ENCODE data around the gene CNMD. TPM values are rescaled to one million over a fixed set of nuclear protein-coding genes. Genes with fewer than 3 reads are reported as not detected.

The CNMD gene
- total RNA-seq, 6 experiments from 2014 or later = not detected

- no peak overlapping the region for H3K27ac Mint-ChIP-seq
- DNase-seq = no peak
- H3K4me3 Mint-ChIP-seq = no peak overlapping the region
- H3K36me3 Mint-ChIP-seq (ENCODE audit: low read depth) = no peaks in the 10 kb centered on the region
- TF ChIP-seq, protein P1, sequence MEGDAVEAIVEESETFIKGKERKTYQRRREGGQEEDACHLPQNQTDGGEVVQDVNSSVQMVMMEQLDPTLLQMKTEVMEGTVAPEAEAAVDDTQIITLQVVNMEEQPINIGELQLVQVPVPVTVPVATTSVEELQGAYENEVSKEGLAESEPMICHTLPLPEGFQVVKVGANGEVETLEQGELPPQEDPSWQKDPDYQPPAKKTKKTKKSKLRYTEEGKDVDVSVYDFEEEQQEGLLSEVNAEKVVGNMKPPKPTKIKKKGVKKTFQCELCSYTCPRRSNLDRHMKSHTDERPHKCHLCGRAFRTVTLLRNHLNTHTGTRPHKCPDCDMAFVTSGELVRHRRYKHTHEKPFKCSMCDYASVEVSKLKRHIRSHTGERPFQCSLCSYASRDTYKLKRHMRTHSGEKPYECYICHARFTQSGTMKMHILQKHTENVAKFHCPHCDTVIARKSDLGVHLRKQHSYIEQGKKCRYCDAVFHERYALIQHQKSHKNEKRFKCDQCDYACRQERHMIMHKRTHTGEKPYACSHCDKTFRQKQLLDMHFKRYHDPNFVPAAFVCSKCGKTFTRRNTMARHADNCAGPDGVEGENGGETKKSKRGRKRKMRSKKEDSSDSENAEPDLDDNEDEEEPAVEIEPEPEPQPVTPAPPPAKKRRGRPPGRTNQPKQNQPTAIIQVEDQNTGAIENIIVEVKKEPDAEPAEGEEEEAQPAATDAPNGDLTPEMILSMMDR (IDR thresholded peaks at IDR 0.05) = no peak
- no peaks in the 10 kb centered on the region for H3K9me3 Mint-ChIP-seq
- H3K4me1 Mint-ChIP-seq (ENCODE audit: low read depth) = no peaks in the 10 kb centered on the region
- peaks cover 4% of the 10 kb centered on the region for H3K27me3 Mint-ChIP-seq (ENCODE audit: insufficient read depth)
Observed at GRCh38 chr13:52779103-52779502, 39.5 kb upstream of the CNMD start.

DNA sequence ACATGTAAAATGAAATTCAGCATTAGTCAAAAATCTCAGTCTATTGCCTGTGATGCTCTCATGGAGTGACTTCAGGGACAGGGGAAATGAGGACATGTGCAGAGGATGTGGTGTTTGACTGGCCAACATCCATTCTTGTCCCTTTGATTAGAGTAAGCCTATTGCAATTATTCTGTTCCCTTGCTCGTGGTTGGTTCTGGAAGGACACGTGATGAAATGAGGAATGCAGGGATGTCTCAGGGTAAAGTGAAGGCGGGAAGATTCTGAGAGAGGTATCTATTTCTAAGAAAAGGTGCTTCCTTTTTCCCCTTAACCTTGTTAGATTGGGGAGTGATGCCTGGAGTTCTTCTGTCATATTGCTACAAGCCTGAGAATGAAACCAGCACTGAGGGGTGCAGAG, 37.1 kb upstream of the CNMD start:
- no peaks in the 10 kb centered on the region for H3K36me3 Mint-ChIP-seq (ENCODE audit: low read depth)
- TF ChIP-seq, protein P1 (IDR thresholded peaks at IDR 0.05) = no peak

GRCh38 chr13:52775511-52775910, 35.9 kb upstream of the CNMD start:
- DNase-seq = no peak
- Mint-ChIP-seq H3K27me3 (ENCODE audit: insufficient read depth) (peaks cover 9% of the 10 kb centered on the region; the same call in 1 of the 2 replicates), H3K4me3 (no peak overlapping the region), H3K9me3 (no peaks in the 10 kb centered on the region), H3K36me3 (ENCODE audit: low read depth) (no peaks in the 10 kb centered on the region), H3K4me1 (ENCODE audit: low read depth) (no peaks in the 10 kb centered on the region), H3K27ac (no peak overlapping the region)
- TF ChIP-seq, protein P1 (IDR thresholded peaks at IDR 0.05) = no peak

More for the DNA sequence above, 37.1 kb upstream of the CNMD start:
- Mint-ChIP-seq H3K27me3 (ENCODE audit: insufficient read depth) (peaks cover 9% of the 10 kb centered on the region; the same call in 1 of the 2 replicates), H3K27ac (no peak overlapping the region), H3K4me1 (ENCODE audit: low read depth) (no peaks in the 10 kb centered on the region), H3K4me3 (no peak overlapping the region), H3K9me3 (no peaks in the 10 kb centered on the region)
- no peak for DNase-seq

DNA sequence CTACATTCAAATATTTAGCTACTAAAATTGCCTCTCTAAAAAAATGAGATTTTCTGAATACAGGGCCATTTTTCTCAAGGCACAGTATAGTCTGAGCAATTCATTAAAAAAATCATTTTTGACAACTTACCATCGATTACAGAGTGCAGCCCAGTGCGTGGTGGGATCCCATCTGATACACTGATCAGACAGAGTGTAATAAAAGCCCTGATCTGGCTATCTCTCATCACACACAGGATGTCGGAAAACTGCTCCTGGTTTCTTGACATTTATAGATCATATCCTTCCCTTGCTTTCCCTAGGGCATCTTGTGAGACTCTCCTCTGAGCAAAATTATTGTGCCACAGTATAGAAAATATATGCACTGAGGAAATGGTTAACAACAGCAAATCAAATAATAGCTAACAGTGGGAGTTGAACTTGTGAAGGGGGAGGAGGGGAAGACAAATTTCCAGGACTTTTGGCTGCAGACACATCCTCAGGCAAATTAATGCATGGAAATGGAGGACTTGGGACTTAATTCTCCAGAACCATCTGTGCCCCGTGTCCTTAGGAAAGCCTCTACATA, 28.4 kb upstream of the CNMD start:
- TF ChIP-seq, protein P1 (IDR thresholded peaks at IDR 0.05) = no peak

DNA sequence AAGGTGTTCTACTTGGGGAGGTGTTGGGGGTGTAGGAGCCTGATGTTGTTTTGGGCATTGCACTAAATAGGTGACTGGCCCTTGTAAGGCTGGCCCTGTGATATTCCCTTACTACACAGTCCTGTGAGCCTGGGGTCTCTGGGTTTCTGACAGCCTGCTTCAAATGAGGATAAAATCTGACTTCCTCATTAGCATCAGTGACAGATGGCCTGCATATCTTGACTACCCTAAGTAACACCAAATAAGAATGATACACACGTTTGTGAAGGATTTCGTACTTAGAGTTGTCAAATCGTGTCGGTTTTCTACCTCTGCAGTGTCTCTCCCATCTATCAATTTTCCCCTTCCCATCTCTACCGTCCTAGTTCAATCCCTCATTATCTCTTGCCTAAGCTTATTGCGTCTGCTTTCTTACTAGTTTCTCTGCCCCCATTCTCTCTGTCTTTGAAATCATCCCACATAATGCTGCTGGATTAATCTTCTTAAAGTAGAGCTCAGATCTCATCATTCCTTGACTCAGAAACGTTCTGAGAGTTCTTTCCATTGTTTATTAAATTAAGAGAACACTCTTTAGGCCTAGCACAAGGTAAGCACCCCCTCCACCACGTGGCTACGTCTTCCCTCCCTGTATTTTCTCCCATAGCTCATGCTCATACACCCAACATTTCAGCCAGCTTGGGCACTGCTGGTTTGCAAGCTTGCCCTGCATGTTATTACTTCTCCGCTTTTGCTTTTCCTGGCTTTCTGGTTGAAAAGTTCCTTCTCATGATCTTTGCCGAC, 26.2 kb upstream of the CNMD start:
- Mint-ChIP-seq H3K36me3 (ENCODE audit: low read depth) (no peaks in the 10 kb centered on the region), H3K4me3 (no peak overlapping the region), H3K9me3 (no peaks in the 10 kb centered on the region), H3K27ac (no peak overlapping the region), H3K4me1 (ENCODE audit: low read depth) (no peaks in the 10 kb centered on the region), H3K27me3 (ENCODE audit: insufficient read depth) (peaks cover 4% of the 10 kb centered on the region; the same call in 1 of the 2 replicates)
- TF ChIP-seq, protein P1 (IDR thresholded peaks at IDR 0.05) = no peak
- DNase-seq = no peak

More for the DNA sequence above, 28.4 kb upstream of the CNMD start:
- no peaks in the 10 kb centered on the region for H3K36me3 Mint-ChIP-seq (ENCODE audit: low read depth)
- no peaks in the 10 kb centered on the region for H3K9me3 Mint-ChIP-seq
- no peak overlapping the region for H3K4me3 Mint-ChIP-seq
- H3K27me3 Mint-ChIP-seq (ENCODE audit: insufficient read depth) = peaks cover 3% of the 10 kb centered on the region; the same call in 1 of the 2 replicates
- no peak overlapping the region for H3K27ac Mint-ChIP-seq
- H3K4me1 Mint-ChIP-seq (ENCODE audit: low read depth) = no peaks in the 10 kb centered on the region
- no peak for DNase-seq
